ENCODE data around the gene ZNF341. TPM values are rescaled to one million over a fixed set of nuclear protein-coding genes. Genes with fewer than 3 reads are reported as not detected.
A peak's percentile ranks its signal among the peaks of the same experiment; 100 is the strongest.

Gene ZNF341
- total RNA-seq, 1 donor from 2014 or later = 3.4 TPM

DNA sequence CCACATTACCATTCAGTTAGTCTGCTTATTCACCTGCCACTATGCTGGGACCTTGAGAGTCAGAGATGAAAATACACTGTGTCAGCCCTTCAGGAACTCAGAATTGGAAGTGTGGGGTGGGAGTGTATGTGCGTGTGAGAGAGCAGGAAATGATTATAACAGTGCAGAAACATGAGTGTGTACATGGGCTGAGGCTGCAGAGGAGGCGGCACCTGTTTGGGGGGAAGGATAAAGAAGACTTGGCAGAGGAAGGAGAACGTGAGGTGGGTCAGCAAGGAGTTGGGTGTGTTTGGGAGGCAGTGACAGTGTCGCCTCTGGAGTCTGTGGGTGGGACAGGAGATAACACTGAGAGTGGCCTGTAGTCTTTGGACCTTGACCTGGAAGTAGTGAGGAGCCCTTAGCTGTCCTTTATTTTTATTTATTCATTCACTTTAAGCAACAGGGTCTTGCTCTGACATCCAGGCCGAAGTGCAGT, 82.5 kb downstream of the ZNF341 start:
- no peak overlapping the region for H3K4me3 Mint-ChIP-seq (ENCODE audit: unreplicated experiment)
- no peaks in the 10 kb centered on the region for H3K27me3 Mint-ChIP-seq (ENCODE audit: unreplicated experiment)

GRCh38 chr20:33815671-33816070, 83.9 kb downstream of the ZNF341 start:
- no peaks in the 10 kb centered on the region for H3K9me3 Mint-ChIP-seq (ENCODE audit: unreplicated experiment)
- no peak overlapping the region for H3K4me3 Mint-ChIP-seq (ENCODE audit: unreplicated experiment)

More for the DNA sequence above, 82.5 kb downstream of the ZNF341 start:
- Mint-ChIP-seq H3K27ac (ENCODE audit: unreplicated experiment) (no peak overlapping the region), H3K36me3 (ENCODE audit: unreplicated experiment) (peaks cover 8% of the 10 kb centered on the region), H3K4me1 (ENCODE audit: unreplicated experiment) (peaks cover 35% of the 10 kb centered on the region), H3K9me3 (ENCODE audit: unreplicated experiment) (no peaks in the 10 kb centered on the region)
- TF ChIP-seq, protein P1, sequence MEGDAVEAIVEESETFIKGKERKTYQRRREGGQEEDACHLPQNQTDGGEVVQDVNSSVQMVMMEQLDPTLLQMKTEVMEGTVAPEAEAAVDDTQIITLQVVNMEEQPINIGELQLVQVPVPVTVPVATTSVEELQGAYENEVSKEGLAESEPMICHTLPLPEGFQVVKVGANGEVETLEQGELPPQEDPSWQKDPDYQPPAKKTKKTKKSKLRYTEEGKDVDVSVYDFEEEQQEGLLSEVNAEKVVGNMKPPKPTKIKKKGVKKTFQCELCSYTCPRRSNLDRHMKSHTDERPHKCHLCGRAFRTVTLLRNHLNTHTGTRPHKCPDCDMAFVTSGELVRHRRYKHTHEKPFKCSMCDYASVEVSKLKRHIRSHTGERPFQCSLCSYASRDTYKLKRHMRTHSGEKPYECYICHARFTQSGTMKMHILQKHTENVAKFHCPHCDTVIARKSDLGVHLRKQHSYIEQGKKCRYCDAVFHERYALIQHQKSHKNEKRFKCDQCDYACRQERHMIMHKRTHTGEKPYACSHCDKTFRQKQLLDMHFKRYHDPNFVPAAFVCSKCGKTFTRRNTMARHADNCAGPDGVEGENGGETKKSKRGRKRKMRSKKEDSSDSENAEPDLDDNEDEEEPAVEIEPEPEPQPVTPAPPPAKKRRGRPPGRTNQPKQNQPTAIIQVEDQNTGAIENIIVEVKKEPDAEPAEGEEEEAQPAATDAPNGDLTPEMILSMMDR (IDR thresholded peaks at IDR 0.05) = no peak
- no peak for DNase-seq (ENCODE audit: extremely low spot score, unreplicated experiment)

DNA sequence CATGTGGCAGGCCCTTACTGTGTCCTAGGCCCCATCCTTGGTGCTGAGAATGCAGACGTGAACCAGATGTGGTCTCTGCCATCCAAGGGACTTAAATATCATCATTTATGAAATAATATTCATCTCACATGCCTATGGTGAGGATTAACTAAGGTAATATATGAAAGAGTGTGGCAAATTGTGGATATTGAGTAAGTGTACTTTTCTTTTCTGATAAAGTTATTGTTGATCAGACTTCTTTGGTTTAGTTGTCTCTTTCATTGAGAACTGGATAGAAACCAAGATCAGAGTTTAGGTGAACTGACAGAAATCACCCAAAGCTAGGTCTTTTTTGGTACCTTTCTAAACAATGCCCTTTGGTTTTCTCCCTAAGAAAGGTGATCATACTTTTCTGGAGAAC, 84.4 kb downstream of the ZNF341 start:
- peaks cover 8% of the 10 kb centered on the region for H3K36me3 Mint-ChIP-seq (ENCODE audit: unreplicated experiment)
- H3K27ac Mint-ChIP-seq (ENCODE audit: unreplicated experiment) = no peak overlapping the region
- DNase-seq (ENCODE audit: extremely low spot score, unreplicated experiment) = no peak
- no peaks in the 10 kb centered on the region for H3K27me3 Mint-ChIP-seq (ENCODE audit: unreplicated experiment)
- H3K4me1 Mint-ChIP-seq (ENCODE audit: unreplicated experiment) = peaks cover 42% of the 10 kb centered on the region
- TF ChIP-seq, protein P1 (IDR thresholded peaks at IDR 0.05) = no peak
- no peak overlapping the region for H3K4me3 Mint-ChIP-seq (ENCODE audit: unreplicated experiment)
- no peaks in the 10 kb centered on the region for H3K9me3 Mint-ChIP-seq (ENCODE audit: unreplicated experiment)

More at GRCh38 chr20:33815671-33816070, 83.9 kb downstream of the ZNF341 start:
- Mint-ChIP-seq H3K4me1 (ENCODE audit: unreplicated experiment) (peaks cover 44% of the 10 kb centered on the region), H3K27ac (ENCODE audit: unreplicated experiment) (no peak overlapping the region), H3K36me3 (ENCODE audit: unreplicated experiment) (peaks cover 8% of the 10 kb centered on the region), H3K27me3 (ENCODE audit: unreplicated experiment) (no peaks in the 10 kb centered on the region)
- TF ChIP-seq, protein P1 (IDR thresholded peaks at IDR 0.05) = no peak
- no peak for DNase-seq (ENCODE audit: extremely low spot score, unreplicated experiment)

DNA sequence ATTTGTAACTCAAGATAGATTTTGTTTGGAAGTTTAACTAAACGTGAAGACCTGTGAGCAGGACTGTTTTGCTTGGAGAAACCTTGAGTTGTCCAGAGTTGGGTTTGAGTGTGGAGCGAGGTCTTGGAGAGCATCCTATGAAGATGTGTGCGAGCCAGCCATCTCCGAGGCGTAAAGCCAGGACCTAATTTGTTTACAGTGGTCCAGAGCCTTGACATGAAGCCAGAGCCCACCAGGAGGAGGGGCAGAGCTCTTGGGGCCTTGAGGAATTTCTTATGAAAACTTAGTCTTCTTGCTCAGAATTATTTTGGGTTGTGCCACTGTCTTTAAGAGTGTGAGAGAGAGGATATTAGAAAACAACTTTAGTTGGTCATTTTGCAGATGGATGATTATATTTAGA, 85.6 kb downstream of the ZNF341 start:
- H3K27ac Mint-ChIP-seq (ENCODE audit: unreplicated experiment) = no peak overlapping the region
- H3K4me1 Mint-ChIP-seq (ENCODE audit: unreplicated experiment) = peaks cover 39% of the 10 kb centered on the region
- TF ChIP-seq, protein P1 (IDR thresholded peaks at IDR 0.05) = no peak
- no peaks in the 10 kb centered on the region for H3K27me3 Mint-ChIP-seq (ENCODE audit: unreplicated experiment)
- no peaks in the 10 kb centered on the region for H3K9me3 Mint-ChIP-seq (ENCODE audit: unreplicated experiment)
- DNase-seq (ENCODE audit: extremely low spot score, unreplicated experiment) = no peak
- H3K4me3 Mint-ChIP-seq (ENCODE audit: unreplicated experiment) = no peak overlapping the region
- H3K36me3 Mint-ChIP-seq (ENCODE audit: unreplicated experiment) = peaks cover 8% of the 10 kb centered on the region

DNA sequence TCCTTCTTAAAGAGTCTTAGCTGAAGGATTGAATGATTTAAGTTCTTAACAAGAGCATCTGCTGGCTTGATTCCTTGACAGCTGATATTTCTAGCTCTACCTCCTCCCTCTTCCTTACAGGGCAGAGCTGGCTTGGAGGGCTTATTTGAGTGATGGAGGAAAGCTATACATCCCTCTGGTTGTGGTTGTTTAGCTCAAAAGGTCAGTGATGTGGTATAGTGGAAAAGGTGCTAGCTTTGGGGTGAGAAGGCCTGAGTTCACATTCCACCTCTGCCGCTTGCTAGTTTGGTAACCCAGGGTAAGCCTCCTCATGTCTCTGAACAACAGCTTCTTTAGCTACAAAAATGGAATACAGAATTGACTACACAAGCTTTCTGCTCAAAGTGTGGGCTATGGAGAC, 87.7 kb downstream of the ZNF341 start:
- H3K27ac Mint-ChIP-seq (ENCODE audit: unreplicated experiment) = peak overlapping the region; percentile 6
- H3K27me3 Mint-ChIP-seq (ENCODE audit: unreplicated experiment) = no peaks in the 10 kb centered on the region
- no peaks in the 10 kb centered on the region for H3K9me3 Mint-ChIP-seq (ENCODE audit: unreplicated experiment)
- H3K36me3 Mint-ChIP-seq (ENCODE audit: unreplicated experiment) = peaks cover 5% of the 10 kb centered on the region
- H3K4me1 Mint-ChIP-seq (ENCODE audit: unreplicated experiment) = peaks cover 19% of the 10 kb centered on the region
- no peak overlapping the region for H3K4me3 Mint-ChIP-seq (ENCODE audit: unreplicated experiment)
- no peak for DNase-seq (ENCODE audit: extremely low spot score, unreplicated experiment)
- TF ChIP-seq, protein P1 (IDR thresholded peaks at IDR 0.05) = no peak

Measured in osteocyte (in vitro differentiated cells).